ENCODE results near the gene TBCB.
A peak's percentile ranks its signal among the peaks of the same experiment; 100 is the strongest.
"Not testable (repeated sequence)": the region's sequence is repeated elsewhere in the genome, so short reads cannot be mapped to it uniquely, and the experiment has no call there.

Gene TBCB

DNA sequence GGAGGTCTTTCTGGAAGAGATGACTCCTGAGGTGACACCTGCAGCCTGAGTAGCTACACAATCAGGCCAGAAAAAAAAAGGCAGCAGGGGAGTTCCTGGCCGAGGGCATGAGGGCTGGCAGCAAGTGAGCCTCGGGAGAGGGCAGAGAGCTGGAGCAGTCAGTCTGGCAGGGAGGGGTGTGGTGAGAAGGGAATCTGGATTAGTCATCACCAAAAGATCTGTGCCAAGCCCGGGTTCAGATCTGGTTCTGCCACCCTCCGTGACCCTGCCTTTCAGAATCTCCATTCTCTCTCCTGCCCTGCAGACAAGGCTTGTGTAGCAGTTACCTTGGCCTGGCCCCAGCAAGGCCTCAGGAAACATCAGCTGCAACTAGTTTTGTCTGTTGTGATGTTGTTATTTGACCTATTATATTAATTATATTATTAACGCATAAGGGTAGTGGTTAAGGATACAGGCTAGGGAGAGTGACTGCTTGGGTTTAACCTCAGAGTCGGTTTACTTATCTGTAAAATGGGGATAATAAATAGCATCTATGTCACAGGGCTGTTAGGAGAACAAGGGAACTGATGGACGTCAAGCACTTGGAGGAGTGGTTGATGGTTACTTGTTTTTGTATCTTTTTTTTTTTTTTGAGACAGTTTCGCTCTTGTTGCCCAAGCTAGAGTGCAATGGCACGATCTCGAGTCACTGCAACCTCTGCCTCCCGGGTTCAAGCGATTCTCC is 21.9 kb downstream of the TBCB start:
- DNase-seq = peak; percentile 78

DNA sequence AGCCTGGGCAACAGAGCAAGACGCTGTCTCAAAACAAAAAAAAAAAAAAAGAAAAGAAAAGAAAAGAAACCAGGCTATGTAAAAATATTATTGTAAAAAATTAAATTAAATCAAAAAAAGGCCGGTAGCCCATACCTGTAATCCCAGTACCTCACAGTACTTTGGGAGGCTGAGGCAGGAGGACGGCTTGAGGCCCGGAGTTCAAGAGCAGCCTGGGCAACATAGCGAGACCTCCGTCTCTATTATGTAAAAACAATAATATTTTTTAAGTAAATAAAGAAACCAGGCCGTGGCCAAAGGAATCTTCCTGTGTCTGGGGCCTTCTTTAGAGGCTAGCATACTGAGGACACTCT is 23.8 kb downstream of the TBCB start:
- DNase-seq = no peak

DNA sequence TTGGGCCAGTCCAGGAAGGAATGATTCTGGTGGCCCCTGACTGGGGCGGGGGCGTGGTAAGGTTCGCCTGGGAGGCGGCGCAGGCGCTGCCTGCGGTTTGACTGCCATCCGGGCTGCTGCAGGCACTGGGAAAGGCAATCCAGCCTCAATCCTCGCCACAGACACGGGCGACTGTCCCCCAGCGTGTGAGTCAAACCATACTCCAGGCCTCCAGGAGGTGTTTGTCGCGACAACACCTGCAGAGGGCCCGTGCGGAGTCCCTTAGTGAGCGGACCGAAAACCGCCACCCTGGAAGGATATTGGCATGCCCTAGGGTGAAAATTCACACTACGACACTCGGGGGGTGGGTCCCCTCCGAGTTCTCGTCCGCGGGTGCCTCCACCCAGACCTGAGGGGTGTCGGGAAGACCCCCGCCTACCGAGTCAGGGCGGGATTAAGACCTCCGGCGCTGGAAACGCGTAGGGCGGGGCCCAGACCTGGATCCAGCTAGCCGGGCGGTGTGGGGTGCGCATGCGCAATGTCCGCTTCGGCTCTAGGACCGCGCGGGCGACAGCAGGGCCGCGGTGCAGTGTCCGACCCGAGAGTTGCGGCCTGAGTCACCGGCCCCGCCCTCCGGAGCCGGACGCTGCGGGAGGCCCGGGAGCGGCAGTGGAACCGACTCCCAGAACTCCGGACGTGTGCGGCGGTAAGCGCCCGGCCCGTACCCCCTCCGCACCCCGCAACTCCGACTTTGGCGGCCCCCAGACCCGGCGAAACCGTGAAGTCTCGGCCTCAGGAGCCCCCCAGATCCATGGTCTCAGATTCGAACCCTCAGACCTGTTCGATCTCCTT is 24.4 kb downstream of the TBCB start, which contains the start of gene CAPNS1:
Gene CAPNS1, plus strand, starts transcription at position 594 of the 831 bp plus-strand sequence. CDS start 946 bp downstream, outside the sequence.
- DNase-seq = peak; percentile 96

DNA sequence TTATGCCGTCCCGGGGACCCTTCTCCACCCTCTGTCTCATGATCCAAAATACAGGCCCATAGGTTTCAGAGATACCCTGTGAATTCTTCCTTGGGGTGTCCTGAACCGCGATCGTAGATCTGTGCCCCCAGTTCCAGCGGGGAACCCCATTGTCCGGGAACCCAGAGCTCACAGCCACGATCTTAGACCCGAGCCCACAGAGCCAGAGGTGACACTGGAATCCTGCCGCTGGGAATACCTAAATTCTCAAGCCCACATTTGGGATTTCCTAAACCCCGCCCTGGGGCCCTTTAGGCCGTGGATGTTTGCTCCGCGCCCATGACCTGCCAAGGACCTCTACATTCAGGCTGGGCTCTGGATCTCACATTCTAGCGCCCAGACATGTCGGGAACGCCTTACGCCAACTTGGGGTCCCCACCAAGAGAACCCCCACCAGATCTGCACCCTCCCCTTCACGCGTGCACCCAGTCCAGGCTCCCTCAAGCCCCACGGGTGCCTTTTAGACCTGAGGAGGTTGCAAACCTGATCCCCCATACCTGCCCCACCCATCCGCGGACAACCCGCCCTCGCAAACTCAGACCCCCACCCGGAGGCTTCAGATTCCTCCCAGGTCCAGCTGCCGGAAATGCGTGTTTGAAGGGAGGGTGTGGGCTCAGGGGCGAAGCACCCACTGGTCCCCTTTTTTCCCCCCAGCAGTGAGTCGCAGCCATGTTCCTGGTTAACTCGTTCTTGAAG is 25.2 kb downstream of the TBCB start:
- DNase-seq = peak; percentile 70

DNA sequence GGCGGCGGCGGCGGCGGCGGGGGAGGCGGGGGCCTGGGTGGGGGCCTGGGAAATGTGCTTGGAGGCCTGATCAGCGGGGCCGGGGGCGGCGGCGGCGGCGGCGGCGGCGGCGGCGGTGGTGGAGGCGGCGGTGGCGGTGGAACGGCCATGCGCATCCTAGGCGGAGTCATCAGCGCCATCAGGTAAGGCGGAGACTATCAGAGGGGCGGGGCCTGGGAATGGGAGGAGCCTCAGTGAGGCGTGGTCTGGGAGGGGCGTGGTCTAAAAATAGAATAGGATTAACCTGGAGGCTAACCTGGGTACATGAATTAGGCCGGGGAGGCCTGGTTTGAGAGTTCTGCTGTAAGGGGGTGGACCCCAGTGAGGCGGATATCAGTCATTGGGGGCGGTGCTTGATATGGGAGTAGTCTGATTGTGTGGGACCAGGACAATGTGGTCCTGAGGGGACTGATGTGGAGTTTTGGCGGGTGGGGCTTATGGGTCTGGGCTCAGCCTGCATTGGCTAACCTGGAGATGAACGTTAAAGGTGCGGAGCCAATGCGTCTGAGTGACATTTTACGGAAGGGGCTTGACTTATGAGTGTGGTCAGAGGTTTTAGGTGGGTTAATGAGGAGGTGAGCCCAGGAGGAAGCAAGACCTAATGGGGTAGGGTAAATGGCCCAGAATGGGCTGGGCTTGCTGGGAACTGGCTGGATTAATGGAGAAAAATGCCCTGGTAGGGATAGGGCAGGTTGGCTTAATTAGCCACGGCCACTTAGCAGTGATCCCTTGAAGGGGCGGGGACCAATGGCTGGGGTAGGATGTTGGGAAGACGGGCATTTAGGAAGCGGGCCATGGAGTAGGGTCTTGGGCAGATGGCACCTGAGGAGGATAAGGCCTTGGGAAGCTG is 26.0 kb downstream of the TBCB start:
- peak; percentile 84 for DNase-seq

DNA sequence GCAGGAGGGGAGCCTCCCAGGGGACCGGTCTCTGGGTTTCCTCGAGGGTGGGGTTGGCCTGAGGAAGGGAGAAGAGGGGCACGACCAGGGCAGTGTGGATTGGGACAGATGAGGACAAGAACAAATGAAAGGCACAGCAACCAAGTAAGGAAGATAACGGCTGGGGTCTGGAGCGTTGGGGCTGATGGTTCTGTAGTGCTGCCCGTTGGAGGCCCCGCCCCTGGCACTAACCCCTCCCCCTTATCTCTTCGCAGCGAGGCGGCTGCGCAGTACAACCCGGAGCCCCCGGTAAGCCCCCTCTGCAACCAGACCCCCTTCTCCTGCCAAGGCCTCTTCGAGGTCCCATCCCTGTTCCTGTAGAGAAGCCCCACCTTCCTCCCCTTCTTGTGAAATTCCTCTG is 26.8 kb downstream of the TBCB start:
- DNase-seq = no peak

DNA sequence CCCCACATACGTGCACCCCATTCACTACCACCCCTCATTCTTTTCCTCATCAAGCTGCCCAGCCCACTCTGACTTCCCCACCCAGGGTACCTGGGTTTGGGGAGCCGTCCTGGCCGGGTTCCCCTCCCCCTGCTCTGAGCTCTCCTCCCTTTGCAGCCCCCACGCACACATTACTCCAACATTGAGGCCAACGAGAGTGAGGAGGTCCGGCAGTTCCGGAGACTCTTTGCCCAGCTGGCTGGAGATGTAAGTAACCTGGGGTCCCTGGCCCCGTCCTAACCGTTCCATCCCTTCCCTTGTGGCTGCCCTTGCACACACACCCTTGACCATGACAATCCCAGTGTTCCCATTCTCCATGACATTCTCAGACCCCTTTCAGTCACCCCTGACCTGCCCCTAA is 27.2 kb downstream of the TBCB start:
- DNase-seq = no peak

DNA sequence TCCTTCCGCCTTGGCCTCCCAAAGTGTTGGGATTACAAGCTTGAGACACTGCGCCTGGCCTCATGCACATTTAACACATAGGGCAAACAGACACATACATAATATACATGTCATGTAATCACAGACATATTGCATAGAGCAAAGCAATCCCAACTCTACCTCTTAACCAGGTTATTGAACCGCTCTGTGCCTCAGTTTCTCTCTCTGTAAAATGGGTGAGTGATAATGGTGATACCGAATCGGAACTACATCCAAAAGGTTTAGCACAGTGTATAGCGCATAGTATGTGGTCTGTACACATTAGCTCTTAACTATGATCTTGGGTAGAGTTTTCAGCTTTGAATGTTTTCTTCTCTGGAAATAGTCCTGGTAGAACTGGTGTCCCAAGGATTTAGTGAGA is 29.4 kb downstream of the TBCB start:
- DNase-seq = no peak

DNA sequence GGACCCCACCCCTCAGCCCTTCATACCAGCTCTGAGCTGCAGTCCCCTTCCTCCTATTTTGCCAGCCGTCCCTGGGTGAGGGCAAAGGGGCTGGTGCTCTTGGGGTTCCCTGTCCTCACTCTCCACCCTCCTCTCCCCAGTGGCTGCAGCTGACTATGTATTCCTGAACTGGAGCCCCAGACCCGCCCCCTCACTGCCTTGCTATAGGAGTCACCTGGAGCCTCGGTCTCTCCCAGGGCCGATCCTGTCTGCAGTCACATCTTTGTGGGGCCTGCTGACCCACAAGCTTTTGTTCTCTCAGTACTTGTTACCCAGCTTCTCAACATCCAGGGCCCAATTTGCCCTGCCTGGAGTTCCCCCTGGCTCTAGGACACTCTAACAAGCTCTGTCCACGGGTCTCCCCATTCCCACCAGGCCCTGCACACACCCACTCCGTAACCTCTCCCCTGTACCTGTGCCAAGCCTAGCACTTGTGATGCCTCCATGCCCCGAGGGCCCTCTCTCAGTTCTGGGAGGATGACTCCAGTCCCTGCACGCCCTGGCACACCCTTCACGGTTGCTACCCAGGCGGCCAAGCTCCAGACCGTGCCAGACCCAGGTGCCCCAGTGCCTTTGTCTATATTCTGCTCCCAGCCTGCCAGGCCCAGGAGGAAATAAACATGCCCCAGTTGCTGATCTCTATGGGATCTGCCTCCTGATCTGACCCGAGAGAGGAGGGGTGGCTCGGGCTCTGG is 34.6 kb downstream of the TBCB start:
- no peak for DNase-seq

DNA sequence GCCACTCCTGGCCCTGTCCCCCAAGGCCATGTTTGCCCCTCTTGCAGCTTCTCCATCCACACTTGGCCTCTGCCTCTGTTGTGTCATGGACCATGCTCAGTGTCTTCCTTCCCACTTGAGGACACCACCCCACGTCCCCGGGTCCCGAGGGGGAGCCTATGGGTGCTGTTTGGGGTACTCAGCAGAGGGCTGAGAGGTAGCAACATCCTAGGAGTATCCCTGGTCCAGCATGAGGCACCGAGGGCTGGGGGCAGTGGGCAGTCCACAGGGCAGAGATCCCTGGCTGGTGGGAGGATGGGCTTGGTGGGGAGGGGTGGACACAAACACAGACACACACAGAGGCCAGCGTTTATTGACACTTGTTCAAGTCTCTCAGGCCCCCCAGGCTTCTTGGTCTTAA is 35.3 kb downstream of the TBCB start:
- no peak for DNase-seq

DNA sequence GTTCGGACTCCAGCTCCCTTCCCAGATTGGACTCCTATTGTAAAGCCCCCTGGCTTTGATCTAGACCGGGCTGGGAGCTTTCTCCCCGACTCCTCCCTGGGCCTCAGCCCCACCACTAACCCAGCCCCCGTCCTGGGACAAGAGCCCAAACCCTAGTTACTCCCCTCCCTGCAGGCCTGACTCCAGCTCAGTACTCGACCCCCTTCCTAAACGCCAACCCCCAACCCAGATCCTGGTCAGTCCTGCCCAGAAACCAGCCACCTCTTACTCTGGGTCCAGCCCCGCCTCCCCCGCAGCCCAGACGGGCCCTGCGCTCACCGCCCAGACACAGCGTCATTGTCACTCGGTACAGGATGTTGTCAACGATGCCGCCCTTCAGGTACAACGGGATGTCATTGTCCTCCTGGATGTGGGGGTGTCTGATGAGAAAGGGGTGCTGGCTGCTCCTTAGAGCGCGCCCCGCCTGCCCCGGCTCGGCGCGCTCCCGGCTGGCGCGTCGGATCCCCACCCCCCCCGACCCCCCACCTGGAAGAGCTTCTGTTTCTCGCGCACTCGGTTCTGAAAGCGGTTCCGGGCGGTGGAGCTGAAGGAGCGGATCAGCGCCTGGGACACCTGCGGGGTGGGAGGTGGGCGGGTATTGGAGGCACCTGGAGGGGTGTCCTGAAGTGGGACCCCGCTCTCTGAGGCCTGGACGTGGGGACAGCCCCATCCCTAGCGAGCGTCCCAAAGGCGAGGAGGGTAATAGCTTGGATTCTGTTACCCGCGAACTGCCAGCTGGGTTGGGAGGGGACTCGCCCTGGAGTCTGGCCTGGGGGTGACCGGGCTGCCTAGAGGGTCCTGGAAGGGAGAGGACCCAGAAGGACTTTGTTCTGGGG is 36.1 kb downstream of the TBCB start:
- no peak for DNase-seq

DNA sequence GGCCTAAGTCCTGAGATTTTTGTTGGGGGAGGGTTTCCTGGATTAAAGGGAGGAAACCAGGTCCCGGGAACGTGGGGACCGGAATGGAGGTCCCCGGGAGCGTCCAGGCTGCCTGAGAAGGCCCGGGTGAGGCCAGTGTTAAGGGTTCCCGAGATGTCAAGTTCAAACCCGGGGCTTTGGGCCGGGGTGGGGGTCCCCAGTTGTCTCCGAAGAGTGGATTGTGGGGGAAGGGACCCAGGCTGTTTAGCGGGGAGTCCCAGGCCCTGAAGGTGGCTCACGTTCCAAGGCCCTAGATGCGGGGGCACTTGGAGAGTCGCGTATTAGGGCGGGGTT is 36.7 kb downstream of the TBCB start:
- DNase-seq = no peak

DNA sequence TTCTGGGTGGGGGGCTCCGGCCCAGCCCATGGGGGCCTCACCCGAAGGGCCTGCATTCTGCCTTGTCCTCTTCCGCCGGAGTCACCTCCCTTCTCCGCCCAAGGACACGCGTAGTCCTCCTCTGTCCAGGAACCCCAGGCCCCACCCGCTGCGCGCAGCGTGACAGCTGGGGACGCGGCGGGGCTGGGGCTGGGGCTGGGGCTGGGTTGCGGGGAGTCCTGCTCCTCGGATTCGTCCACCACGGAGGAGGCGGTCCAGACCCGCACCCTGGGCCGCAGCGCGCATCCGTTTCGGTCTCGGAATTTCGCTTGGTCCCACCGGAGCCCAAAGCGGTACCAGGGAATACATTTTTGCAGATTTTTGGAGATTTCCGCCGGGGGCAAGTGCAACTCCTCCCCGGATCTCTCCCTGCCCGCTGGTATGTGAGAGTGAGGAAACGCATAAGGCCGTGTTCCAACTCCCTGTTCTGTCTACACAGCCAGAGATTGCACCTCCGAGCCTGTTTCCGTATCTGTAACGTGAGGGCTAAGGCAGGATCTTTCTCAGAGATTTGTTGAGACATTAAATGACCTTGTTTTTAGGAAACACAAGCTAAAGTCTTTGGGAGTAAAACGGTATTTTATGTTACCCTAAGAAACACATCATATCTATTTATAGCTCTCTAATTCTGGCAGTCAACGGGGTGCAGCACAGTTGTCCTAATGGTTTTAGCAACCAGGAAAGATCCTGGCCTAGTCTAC is 37.3 kb downstream of the TBCB start, which contains the start of gene COX7A1:
Gene COX7A1, minus strand, starts transcription at position 96 of the 740 bp plus-strand sequence. Its CDS starts 40 bp downstream, at position 56.
- DNase-seq = peak; percentile 30

DNA sequence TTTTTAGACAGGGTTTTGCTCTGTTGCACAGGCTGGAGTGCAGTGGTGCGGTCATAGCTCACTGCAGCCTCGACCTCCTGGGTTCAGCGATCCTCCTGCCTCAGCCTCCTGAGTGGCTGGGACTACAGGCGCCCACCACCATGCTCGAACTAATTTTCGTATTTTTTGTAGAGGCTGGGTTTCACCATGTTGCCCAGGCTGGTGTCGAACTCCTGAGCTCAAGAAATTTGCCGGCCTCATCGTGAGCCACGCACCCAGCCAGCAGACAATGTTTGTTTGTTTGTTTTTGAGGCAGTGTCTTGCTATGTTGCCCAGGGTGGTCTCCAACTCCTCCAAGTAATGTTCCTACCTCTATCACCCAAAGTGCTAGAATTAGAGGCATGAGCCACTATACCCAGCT is 37.9 kb downstream of the TBCB start:
- no peak for DNase-seq

DNA sequence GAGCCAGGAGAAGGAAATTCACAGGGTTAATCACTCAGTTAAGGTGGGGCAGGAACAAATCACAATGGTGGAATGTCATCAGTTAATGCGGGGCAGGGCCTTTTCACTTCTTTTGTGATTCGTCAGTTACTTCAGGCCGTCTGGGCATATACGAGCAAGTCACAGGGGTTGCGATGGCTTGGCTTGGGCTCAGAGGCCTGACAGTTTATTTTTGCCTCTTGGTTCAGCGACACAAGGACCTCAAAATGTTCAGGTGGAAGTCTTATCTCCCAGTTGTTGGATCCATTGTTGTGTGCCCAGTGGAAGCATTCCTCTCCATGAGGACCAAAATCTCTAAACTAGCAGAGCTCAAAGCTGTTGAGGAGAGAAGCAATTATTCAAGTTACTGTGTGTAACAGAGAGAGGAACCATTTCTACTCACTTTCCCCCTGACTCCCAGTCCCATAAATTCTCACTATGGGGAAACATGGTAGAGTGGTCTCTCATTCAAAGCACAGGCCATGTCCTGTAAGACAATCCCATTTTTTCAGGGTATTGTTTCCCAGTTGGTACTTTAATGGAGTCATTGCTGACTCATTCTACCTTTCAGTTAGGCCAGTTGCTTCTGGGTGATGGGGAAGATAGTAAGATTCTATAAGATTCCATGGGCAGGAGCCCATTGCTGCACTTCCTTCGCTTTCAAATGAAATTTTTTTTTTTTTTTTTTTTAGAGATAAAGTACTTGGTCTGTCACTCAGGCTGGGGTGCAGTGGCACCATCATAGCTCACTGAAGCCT is 45.7 kb downstream of the TBCB start:
- DNase-seq = no peak

DNA sequence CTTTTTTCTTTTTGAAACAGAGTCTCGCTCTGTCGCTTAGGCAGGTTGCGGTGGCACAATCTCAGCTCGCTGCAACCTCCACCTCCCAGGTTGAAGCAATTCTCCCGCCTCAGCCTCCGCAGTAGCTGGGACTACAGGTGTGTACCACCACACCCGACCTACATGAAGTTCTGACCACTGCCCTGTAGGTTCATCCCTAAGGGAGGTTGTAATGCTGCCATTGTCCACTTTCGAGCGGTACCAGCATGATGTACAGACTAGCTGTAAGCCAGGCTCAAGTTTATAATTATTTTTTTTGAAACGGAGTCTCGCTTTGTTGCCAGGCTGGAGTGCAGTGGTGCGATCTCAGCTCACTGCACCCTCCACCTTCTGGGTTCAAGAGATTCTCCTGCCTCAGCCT is 48.5 kb downstream of the TBCB start:
- no peak for DNase-seq

DNA sequence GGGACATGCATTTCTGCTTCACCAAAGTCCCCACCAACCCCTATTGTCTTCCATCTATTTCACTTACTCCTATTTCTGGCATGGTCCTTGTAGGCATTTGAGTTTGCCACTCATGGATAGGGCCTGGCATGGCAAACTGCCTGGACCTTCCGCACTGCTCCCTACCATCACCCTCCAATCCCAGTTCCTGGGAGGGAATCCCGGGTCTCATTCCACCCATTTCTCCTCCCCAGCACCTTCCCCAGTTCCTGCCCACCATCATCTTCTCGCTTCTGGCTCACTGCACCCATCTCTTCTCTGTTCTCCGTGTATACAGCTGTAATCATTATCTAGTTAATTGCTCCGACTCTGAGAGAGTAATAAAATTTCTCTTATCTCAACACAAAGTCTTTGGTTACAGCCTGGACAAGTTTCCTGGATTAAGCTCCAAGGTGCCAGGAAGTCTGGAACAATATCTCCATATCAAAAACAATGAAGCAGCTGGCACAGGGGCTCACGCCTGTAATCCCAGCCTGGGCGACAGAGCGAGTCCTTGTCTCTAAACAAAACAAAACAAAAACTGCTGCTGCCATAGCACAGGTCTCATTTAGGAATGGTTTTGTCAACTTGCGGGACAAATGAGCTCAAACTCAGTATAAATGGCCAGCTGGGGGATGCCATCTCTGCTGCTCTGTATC is 54.0 kb downstream of the TBCB start:
- DNase-seq = no peak

DNA sequence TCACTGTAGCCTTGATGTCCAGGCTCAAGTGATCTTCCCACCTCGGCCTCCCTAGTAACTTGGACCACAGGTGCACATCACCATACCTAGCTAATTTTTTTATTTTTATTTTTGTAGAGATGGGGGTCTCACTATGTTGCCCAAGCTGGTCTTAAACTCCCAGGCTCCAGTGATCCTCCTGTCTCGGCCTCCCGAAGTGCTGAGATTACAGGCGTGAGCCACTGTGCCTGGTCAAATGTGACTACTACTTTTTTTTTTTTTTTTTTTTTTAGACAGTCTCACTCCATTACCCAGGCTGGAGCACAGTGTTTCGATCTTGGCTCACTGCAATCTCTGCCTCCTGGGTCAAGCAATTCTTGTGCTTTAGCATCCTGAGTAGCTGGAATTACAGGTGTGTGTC is 57.6 kb downstream of the TBCB start:
- DNase-seq = no peak

DNA sequence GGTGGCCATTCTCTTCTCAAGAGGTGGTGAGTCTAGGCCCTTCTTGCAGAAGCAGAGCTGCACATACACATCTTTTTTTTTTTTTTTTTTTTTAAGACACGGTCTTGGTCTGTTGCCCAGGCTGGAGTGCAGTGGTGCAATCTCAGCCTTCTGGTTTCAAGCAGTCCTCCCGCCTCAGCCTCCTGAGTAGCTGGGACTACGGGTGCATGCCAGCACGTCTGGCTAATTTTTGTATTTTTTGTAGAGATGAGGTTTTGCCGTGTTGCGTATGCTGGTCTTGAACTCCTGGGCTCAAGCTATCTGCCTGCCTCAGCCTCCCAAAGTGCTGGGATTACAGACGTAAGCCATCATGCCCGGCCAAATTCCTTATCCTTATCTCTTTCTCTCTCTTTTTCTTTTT is 58.6 kb downstream of the TBCB start:
- not testable (repeated sequence) for DNase-seq
